Fibroblast of lung (primary cell): ENCODE results near the gene RIN3. TPM values are rescaled to one million over a fixed set of nuclear protein-coding genes. Genes with fewer than 3 reads are reported as not detected.
A peak's percentile ranks its signal among the peaks of the same experiment; 100 is the strongest.

Experiments used
- DNase-seq, 2 donors: peaks; one replicate each; pipeline versions ENCODE4 v3.0.0 to v3.0.0-alpha.2; 2010; ENCODE audit warnings: low read depth in 2 of 2
- H2AFZ ChIP-seq: 2 replicates; pipeline ENCODE4 v1.5.1; 2012; ENCODE audit warnings: low read length, control low read depth, inconsistent platforms
- H3K27ac ChIP-seq: 2 replicates; pipeline ENCODE4 v1.5.1; 2011; ENCODE audit warnings: low read length, control low read depth; ENCODE audit not compliant: insufficient read depth
- H3K27me3 ChIP-seq: 2 replicates; pipeline ENCODE4 v1.5.1; 2011; ENCODE audit warnings: mild to moderate bottlenecking, low read length; ENCODE audit not compliant: control insufficient read depth, insufficient read depth
- H3K36me3 ChIP-seq: 2 replicates; pipeline ENCODE4 v1.5.1; 2011; ENCODE audit warnings: low read length; ENCODE audit not compliant: control insufficient read depth, insufficient read depth
- H3K4me1 ChIP-seq: 2 replicates; pipeline ENCODE4 v1.5.1; 2011; ENCODE audit warnings: low read length; ENCODE audit not compliant: control insufficient read depth, insufficient read depth; ENCODE audit errors: extremely low read depth
- H3K4me2 ChIP-seq: 2 replicates; pipeline ENCODE4 v1.5.1; 2011; ENCODE audit warnings: low read length, control low read depth; ENCODE audit not compliant: insufficient read depth; ENCODE audit errors: extremely low read depth
- H3K4me3 ChIP-seq, 4 experiments: fragments of 200-600 bp in 1 of 4; sonication (generic) in 1 of 4; replicated peaks in 1 of 4; 2 replicates each; pipeline ENCODE4 v1.5.1; 2011 to 2016; ENCODE audit warnings: low read length in 4 of 4, low read depth in 3 of 4, mild to moderate bottlenecking in 3 of 4, control low read depth in 2 of 4, inconsistent platforms in 1 of 4, mixed read lengths in 1 of 4; ENCODE audit not compliant: insufficient read depth in 1 of 4; ENCODE audit errors: control extremely low read depth in 1 of 4
- H3K79me2 ChIP-seq: 2 replicates; pipeline ENCODE4 v1.5.1; 2012; ENCODE audit warnings: mild to moderate bottlenecking, low read length, inconsistent platforms; ENCODE audit not compliant: control insufficient read depth, insufficient read depth
- H3K9ac ChIP-seq: 2 replicates; pipeline ENCODE4 v1.5.1; 2011; ENCODE audit warnings: mild to moderate bottlenecking, low read length, control low read depth; ENCODE audit not compliant: insufficient read depth
- H3K9me3 ChIP-seq: 2 replicates; pipeline ENCODE4 v1.5.1; 2012; ENCODE audit warnings: low read depth, low read length; ENCODE audit not compliant: control insufficient read depth, insufficient read depth
- H4K20me1 ChIP-seq: 2 replicates; pipeline ENCODE4 v1.5.1; 2011; ENCODE audit warnings: low read length; ENCODE audit not compliant: control insufficient read depth, insufficient read depth; ENCODE audit errors: extremely low read depth
- EZH2 ChIP-seq: IDR thresholded peaks from 2 replicates; pipeline ENCODE4 v1.5.1; 2012; ENCODE audit warnings: low read length, control low read depth, mild to moderate bottlenecking; ENCODE audit errors: missing control alignments
- polyA plus RNA-seq, 2 donors: library from polyadenylated mRNA; depleted of rRNA in 1 of 2; stranded (reverse) in 1 of 2; unstranded in 1 of 2; fragments of >200 nt; gene quantifications; 2 replicates each; pipeline ENCODE4 v1.2.1, GENCODE V29; 2011 to 2012; ENCODE audit warnings: missing spikeins in 1 of 2
- total RNA-seq: library from RNA; depleted of rRNA; stranded (reverse); fragments of >200 nt; gene quantifications from 2 replicates; pipeline ENCODE4 v1.2.1, GENCODE V29; 2014
- TF ChIP-seq, protein P1 (sequence below), 2 donors: IDR thresholded peaks in 1 of 2; conservative IDR thresholded peaks in 1 of 2; 1 replicate in 1 of 2; 2 replicates in 1 of 2; pipeline ENCODE4 v1.5.1; 2011 to 2012; ENCODE audit warnings: low read length in 2 of 2, control low read depth in 1 of 2, inconsistent platforms in 1 of 2, low read depth in 1 of 2, mild to moderate bottlenecking in 1 of 2

Gene RIN3
- total and polyA plus RNA-seq, 2 donors (not counting 1 experiment from before 2014, with no cell fraction given), result 8.9 to 9.2 TPM

- no peak overlapping the region for H2AFZ ChIP-seq
- H4K20me1 ChIP-seq, result no peaks in the 10 kb centered on the region
- H3K27ac ChIP-seq, result peak overlapping the region; percentile 1
Observed at GRCh38 chr14:92503756-92504491, 9.7 kb upstream of the RIN3 start.

GRCh38 chr14:92505826-92506225, 7.8 kb upstream of the RIN3 start:
- Histone ChIP-seq H3K9ac (no peak overlapping the region), H3K4me2 (no peak overlapping the region), H3K27ac (no peak overlapping the region), H4K20me1 (no peaks in the 10 kb centered on the region), H3K36me3 (no peaks in the 10 kb centered on the region), H3K4me3 (no peak overlapping the region), H3K9me3 (no peaks in the 10 kb centered on the region), H3K27me3 (no peaks in the 10 kb centered on the region), H3K79me2 (no peaks in the 10 kb centered on the region), H3K4me1 (peaks cover 17% of the 10 kb centered on the region), H2AFZ (no peak overlapping the region)
- DNase-seq, result no peak
- no peak for TF ChIP-seq EZH2
- TF ChIP-seq, protein P1, sequence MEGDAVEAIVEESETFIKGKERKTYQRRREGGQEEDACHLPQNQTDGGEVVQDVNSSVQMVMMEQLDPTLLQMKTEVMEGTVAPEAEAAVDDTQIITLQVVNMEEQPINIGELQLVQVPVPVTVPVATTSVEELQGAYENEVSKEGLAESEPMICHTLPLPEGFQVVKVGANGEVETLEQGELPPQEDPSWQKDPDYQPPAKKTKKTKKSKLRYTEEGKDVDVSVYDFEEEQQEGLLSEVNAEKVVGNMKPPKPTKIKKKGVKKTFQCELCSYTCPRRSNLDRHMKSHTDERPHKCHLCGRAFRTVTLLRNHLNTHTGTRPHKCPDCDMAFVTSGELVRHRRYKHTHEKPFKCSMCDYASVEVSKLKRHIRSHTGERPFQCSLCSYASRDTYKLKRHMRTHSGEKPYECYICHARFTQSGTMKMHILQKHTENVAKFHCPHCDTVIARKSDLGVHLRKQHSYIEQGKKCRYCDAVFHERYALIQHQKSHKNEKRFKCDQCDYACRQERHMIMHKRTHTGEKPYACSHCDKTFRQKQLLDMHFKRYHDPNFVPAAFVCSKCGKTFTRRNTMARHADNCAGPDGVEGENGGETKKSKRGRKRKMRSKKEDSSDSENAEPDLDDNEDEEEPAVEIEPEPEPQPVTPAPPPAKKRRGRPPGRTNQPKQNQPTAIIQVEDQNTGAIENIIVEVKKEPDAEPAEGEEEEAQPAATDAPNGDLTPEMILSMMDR (conservative IDR thresholded peaks at IDR 0.05 in 1 of 2, IDR thresholded peaks at IDR 0.05 in 1 of 2; ENCODE audit: low read depth in 1 of 2, low read length in 2 of 2), result no peak

More at GRCh38 chr14:92503756-92504491, 9.7 kb upstream of the RIN3 start:
- Histone ChIP-seq H3K79me2 (no peaks in the 10 kb centered on the region), H3K9ac (no peak overlapping the region), H3K27me3 (no peaks in the 10 kb centered on the region), H3K4me3 (no peak overlapping the region), H3K4me1 (peaks cover 13% of the 10 kb centered on the region), H3K36me3 (no peaks in the 10 kb centered on the region), H3K9me3 (no peaks in the 10 kb centered on the region), H3K4me2 (peak overlapping the region; percentile 36)
- DNase-seq, result peak; percentile 31 to 72
- no peak for TF ChIP-seq EZH2
- TF ChIP-seq, protein P1 (conservative IDR thresholded peaks at IDR 0.05 in 1 of 2, IDR thresholded peaks at IDR 0.05 in 1 of 2; ENCODE audit: low read depth in 1 of 2, low read length in 2 of 2), result no peak

- no peak for DNase-seq
- Histone ChIP-seq H3K79me2 (no peaks in the 10 kb centered on the region), H3K27ac (no peak overlapping the region), H3K4me2 (no peak overlapping the region), H3K4me3 (no peak overlapping the region), H3K36me3 (no peaks in the 10 kb centered on the region), H3K9ac (no peak overlapping the region), H2AFZ (no peak overlapping the region), H3K4me1 (peaks cover 21% of the 10 kb centered on the region), H3K27me3 (no peaks in the 10 kb centered on the region), H3K9me3 (no peaks in the 10 kb centered on the region), H4K20me1 (no peaks in the 10 kb centered on the region)
- TF ChIP-seq, protein P1 (conservative IDR thresholded peaks at IDR 0.05 in 1 of 2, IDR thresholded peaks at IDR 0.05 in 1 of 2; ENCODE audit: low read depth in 1 of 2, low read length in 2 of 2), result no peak
- TF ChIP-seq EZH2, result no peak
Observed at GRCh38 chr14:92506231-92506630, 7.3 kb upstream of the RIN3 start.
